NCI-H1436 treated with DMSO at 0.1 percent for 48 hours (cell line): ENCODE measurements around the gene SYK.

ENCODE experiments used
- DNase-seq: peaks from one replicate; lab custom pipeline; 2025; lab: John Stamatoyannopoulos, UW

SYK gene

DNA sequence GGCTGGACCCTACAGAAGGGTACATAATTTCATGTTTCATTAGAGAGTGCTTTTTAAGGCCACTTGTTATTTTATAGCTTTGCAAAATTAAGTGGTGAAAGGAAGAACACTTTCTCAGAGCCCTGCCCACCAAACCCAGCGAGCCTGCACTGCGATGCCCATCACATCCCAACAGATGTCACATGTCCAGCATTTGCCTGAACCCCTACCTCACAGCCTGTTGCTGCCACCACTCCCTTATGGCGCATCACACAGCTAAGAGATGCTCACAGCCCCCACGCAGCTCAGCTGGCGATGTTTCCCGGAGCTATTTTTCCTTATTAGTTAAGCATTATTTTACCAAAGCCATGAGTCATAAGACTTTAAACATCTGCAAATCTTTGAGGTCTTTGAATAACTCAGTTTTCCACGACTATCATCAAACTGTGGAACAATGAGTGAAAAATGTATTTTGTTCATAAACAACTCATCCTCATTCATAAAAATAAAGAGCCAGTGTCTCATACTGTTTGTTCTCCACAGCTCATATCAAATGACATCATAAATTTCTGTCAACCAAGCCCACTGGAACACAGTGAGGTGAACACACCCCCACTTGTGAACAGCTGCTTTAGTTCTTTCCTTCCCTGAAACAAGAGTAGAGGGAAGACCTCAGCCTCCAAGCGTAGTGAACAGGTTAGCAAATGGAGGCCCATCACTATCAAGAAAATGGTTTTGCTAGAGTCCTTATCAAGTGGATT is 104.9 kb downstream of the SYK start:
- DNase-seq: no peak

GRCh38 chr9:90907056-90907445 is 105.4 kb downstream of the SYK start:
- DNase-seq: no peak

DNA sequence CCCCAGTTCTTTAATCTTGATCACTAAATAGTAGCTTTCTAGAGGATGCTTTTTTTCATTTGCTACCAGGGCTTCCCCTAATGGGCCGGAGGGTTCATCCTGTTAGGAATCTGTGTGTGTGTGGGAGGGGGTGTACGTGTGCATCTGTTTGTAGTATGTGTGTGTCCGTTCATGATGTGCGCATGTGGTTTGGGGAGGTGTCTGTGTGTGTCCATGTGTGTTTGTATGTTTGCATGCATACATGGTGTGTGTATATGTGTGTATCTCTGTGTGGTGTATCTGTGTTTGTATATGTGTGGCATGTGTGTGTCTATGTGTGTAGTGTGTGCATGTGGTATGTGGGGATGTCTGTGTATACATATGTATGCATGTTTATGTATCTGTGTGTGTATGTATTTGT is 106.2 kb downstream of the SYK start:
- DNase-seq: no peak

DNA sequence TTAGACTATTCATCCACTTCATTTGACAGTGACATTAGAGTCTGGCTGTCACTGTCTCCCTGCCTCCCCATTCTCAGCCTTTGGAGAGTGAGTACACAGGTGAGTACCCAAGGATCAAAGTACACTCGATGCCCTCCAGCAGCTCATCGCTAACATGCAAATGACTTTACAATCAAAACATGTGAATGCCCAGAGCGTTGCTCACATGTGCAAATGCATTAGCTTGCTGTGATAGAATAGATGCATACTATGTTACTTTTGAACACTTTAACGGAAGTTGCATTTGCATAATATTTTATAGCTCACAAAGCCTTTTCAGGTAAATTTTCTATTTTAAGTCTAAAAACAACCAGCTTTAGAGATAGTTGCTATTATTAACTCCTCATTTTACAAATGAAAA is 107.6 kb downstream of the SYK start:
- no peak for DNase-seq

GRCh38 chr9:90909747-90910283 is 108.2 kb downstream of the SYK start:
- DNase-seq: no peak

DNA sequence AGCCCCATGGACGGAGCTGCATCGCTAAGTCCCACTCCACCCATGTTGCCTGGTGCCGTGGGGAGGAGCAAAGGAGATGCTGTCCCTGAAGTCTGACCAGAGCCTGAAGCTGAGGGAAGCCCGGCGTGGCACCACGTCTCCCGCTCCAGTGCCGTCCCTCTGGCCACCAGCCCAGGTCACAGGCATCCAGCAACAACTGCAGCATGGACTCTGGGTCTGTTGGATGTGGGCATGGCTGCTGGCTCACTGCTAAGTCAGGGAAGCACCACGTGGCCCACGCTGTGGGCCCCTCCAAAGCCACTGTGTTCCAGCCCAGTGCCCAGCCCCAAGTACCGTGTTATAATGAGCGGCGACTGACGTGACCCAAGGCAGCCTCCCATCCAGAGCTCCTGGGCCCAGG is 112.6 kb downstream of the SYK start:
- no peak for DNase-seq

GRCh38 chr9:90914868-90915483 is 113.4 kb downstream of the SYK start:
- DNase-seq: peak; percentile 13

- no peak for DNase-seq
Observed at GRCh38 chr9:90915693-90916092, 114.1 kb downstream of the SYK start.

GRCh38 chr9:90916147-90916734 is 114.6 kb downstream of the SYK start:
- DNase-seq: no peak

- DNase-seq: no peak
Observed at GRCh38 chr9:90919883-90920282, 118.3 kb downstream of the SYK start.

GRCh38 chr9:90921104-90921503 is 119.5 kb downstream of the SYK start:
- no peak for DNase-seq

- no peak for DNase-seq
Observed at GRCh38 chr9:90921969-90922368, 120.3 kb downstream of the SYK start.

GRCh38 chr9:90925581-90926257 is 124.1 kb downstream of the SYK start:
- no peak for DNase-seq

GRCh38 chr9:90926936-90927335 is 125.3 kb downstream of the SYK start:
- DNase-seq: no peak

GRCh38 chr9:90927496-90927895 is 125.9 kb downstream of the SYK start:
- no peak for DNase-seq

- no peak for DNase-seq
Observed at GRCh38 chr9:90929626-90930025, 128.0 kb downstream of the SYK start.

DNA sequence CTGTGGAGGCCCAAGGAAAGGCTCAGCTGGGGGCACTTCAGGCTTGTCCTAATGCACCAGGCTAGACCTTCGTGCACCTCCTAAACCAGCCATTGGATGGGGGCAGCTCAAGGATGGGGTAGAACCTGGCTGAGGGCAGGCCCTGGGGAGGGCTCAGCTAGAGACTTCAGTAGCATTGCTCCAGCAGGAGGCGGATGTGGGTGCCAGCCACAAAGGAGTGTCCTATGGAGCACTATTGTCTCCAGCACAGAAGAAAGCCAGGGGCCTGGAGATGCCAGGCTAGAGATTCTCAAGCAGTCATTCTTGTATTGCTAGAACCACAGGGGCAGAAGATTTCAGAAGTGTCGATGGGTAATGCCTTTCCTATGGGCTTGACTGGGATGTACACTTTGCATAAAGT is 131.8 kb downstream of the SYK start:
- no peak for DNase-seq

GRCh38 chr9:90939351-90939750 is 137.7 kb downstream of the SYK start:
- DNase-seq: no peak

GRCh38 chr9:90940280-90940679 is 138.7 kb downstream of the SYK start:
- DNase-seq: no peak

DNA sequence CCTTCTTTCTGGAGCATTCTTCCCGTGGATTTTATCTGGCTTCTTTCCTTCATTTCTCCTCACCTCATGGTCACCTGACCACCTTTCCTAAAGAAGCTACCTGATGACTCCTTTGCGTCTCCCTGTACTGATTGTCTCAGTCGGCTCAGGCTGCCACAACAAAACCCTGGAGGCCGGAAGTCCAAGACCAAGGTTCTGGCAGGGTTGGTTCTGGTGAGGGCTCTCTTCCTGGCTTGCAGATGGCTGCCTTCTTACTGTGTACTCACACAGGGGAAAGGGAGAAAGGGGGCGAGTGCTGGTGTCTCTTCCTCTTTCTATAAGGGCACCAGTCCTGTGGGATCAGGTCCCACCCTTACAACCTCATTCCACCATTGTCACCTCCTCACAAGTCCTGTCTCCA is 140.0 kb downstream of the SYK start:
- no peak for DNase-seq

DNA sequence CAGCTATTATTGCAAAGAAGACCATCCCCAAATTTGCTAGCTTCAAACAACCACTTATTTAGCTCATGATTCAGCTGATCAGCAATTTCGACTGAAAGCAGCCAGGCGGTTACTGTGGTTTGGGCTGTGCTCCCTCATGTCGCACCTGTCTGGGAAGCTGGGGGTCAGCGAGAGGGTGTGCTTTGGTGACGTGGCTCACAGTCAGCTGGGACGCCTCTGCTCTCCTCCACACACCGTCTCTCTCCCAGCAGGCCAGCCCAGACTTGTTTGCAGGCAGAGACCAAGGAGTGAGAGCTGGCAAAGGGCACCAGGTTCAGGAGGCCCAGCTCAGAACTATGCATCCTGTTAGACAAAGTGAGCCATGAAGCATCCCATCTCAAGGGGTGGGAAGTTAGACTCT is 140.9 kb downstream of the SYK start:
- no peak for DNase-seq

- no peak for DNase-seq
Observed at GRCh38 chr9:90943341-90943740, 141.7 kb downstream of the SYK start.

DNA sequence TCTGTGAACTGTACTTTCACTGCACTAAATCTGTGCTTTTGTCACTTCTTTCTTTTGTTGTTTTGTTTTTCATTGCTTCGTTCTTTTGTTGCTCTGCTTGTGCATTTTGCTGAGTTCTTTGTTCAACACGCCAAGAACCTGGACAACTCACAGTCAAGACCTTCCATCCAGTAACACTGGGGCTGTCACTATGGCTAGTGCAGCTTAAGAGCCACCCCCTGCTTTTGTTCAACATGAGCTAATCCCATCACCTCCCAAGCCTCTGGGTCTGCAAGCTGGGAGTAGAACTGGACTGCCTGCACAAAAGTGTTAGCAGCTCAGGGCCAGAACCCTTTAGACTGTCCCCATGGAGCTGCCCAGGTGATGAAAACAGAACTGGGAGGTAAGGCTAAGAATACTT is 143.7 kb downstream of the SYK start:
- no peak for DNase-seq
